K562 (cell line): ENCODE measurements around the gene APOL2.

Source experiments
- BRCA1 ChIP-seq, 2 experiments: fragments of 450-650 bp in 1 of 2; sonication (generic) in 1 of 2; formaldehyde crosslinking in 1 of 2; IDR thresholded peaks; 2 replicates each; pipeline versions ENCODE4 v1.5.0 to v1.6.1; 2017 to 2020; ENCODE audit warnings: mild to moderate bottlenecking in 1 of 2, missing genetic modification reagents in 1 of 2
- FOXJ3 ChIP-seq: sonication (generic); formaldehyde crosslinking; IDR thresholded peaks from 2 replicates; pipeline ENCODE4 v1.4.0; 2020; ENCODE audit warnings: mild to moderate bottlenecking, missing genetic modification reagents
- JUND ChIP-seq, 2 experiments: IDR thresholded peaks; 2 replicates in 1 of 2; 3 replicates in 1 of 2; pipeline ENCODE4 v1.6.1; 2011; ENCODE audit warnings: borderline replicate concordance in 2 of 2, low read depth in 2 of 2, low read length in 2 of 2, improper control_type of control experiment in 1 of 2, missing biosample characterization in 1 of 2, missing genetic modification characterization in 1 of 2, missing genetic modification reagents in 1 of 2

GRCh38 chr22:36180038-36180880 lies 59.1 kb downstream of the APOL2 start:
- TF ChIP-seq BRCA1 (IDR thresholded peaks at IDR 0.05) (no peak), BRCA1 (CRISPR knock-in tag; IDR thresholded peaks at IDR 0.05) (no peak), JUND (IDR thresholded peaks at IDR 0.05; ENCODE audit: borderline replicate concordance, low read depth, low read length) (no peak), JUND (tag; IDR thresholded peaks at IDR 0.05; ENCODE audit: borderline replicate concordance, low read depth, low read length) (no peak), FOXJ3 (CRISPR knock-in tag) (no peak)
